MG63 (cell line): ENCODE data around the gene FRG2. TPM values are rescaled to one million over a fixed set of nuclear protein-coding genes. Genes with fewer than 3 reads are reported as not detected.
"Not testable (repeated sequence)": the region's sequence is repeated elsewhere in the genome, so short reads cannot be mapped to it uniquely, and the experiment has no call there.

Experiments used
- DNase-seq: peaks from one replicate; pipeline ENCODE4 v3.0.0-alpha.2; 2020
- H3K27me3 ChIP-seq: fragments of 250-450 bp; sonication (Bioruptor Pico); 2 replicates; pipeline ENCODE4 v1.5.1; 2020; ENCODE audit warnings: mild to moderate bottlenecking, moderate library complexity
- H3K36me3 ChIP-seq: fragments of 250-450 bp; sonication (Bioruptor Pico); 2 replicates; pipeline ENCODE4 v1.5.1; 2020; ENCODE audit warnings: mild to moderate bottlenecking, moderate library complexity
- H3K4me3 ChIP-seq: fragments of 250-450 bp; sonication (Bioruptor Pico); 2 replicates; pipeline ENCODE4 v1.5.1; 2020; ENCODE audit warnings: mild to moderate bottlenecking, moderate library complexity
- H3K9me3 ChIP-seq: fragments of 250-450 bp; sonication (Bioruptor Pico); 2 replicates; pipeline ENCODE4 v1.5.1; 2020; ENCODE audit warnings: mild to moderate bottlenecking, moderate library complexity
- total RNA-seq: library from RNA; depleted of rRNA; stranded (reverse); fragments of >200 nt; shearing (Covaris generic); gene quantifications from 2 replicates; pipeline ENCODE4 v1.2.3, GENCODE V29; 2014; ENCODE audit warnings: low replicate concordance

Gene FRG2
- total RNA-seq, 1 experiment from 2014 or later, result not detected

DNA sequence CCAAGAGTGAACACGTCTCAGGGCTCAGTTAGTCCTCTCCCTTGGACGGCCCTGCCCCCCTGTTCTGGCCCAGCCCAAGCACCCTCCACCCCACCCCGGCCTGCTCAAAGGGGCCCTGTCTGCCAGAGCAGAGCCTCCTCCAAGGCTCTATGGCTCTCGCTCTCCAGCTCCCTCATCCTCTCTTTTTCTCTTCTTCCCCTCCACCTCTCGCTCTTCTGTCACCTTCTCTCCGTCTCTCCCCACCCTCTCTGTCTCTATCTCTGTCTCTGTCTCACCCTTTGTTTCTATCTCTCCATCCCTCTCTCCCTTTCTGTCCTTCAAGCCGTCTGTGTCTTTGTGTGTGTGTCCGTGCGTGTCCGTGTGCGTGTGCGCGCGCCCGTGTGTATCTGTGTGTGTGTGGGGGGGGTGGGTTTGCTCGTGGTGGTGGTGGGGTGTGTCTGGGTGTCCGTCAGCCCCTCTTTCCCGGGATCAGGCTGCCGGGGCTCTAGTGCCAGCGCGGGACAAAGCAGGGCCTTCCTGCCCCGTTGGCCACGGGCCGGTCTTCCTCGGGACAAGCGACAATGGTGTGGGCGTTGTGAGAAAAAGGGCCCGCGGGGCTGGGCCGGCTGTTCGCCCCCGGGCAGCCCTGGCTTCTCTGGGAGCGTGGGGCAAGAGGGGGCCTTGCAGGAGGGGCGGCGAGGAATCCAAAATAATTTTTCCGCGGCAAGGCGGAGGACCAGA is 8.7 kb downstream of the FRG2 start:
- H3K27me3 ChIP-seq, result no peaks in the 10 kb centered on the region
- no peaks in the 10 kb centered on the region for H3K36me3 ChIP-seq
- H3K4me3 ChIP-seq, result no peak overlapping the region
- no peak for DNase-seq
- no peaks in the 10 kb centered on the region for H3K9me3 ChIP-seq

GRCh38 chr4:190017357-190018200 is 9.5 kb downstream of the FRG2 start:
- no peak overlapping the region for H3K4me3 ChIP-seq
- H3K27me3 ChIP-seq, result no peaks in the 10 kb centered on the region
- DNase-seq, result no peak
- H3K9me3 ChIP-seq, result no peaks in the 10 kb centered on the region
- H3K36me3 ChIP-seq, result no peaks in the 10 kb centered on the region

- Histone ChIP-seq H3K36me3 (no peaks in the 10 kb centered on the region), H3K9me3 (no peaks in the 10 kb centered on the region), H3K27me3 (no peaks in the 10 kb centered on the region), H3K4me3 (no peak overlapping the region)
- DNase-seq, result no peak
These were observed 10.4 kb downstream of the FRG2 start for GRCh38 chr4:190016369-190017289.

GRCh38 chr4:190015538-190016368 is 11.3 kb downstream of the FRG2 start:
- DNase-seq, result no peak
- no peaks in the 10 kb centered on the region for H3K36me3 ChIP-seq
- H3K4me3 ChIP-seq, result no peak overlapping the region
- H3K27me3 ChIP-seq, result no peaks in the 10 kb centered on the region
- H3K9me3 ChIP-seq, result no peaks in the 10 kb centered on the region

- Histone ChIP-seq H3K27me3 (no peaks in the 10 kb centered on the region), H3K9me3 (no peaks in the 10 kb centered on the region), H3K4me3 (no peak overlapping the region), H3K36me3 (no peaks in the 10 kb centered on the region)
- no peak for DNase-seq
These were observed 12.1 kb downstream of the FRG2 start for GRCh38 chr4:190014771-190015537.

- H3K9me3 ChIP-seq, H3K27me3 ChIP-seq, H3K36me3 ChIP-seq, DNase-seq, H3K4me3 ChIP-seq: not testable (repeated sequence)
These were observed 37.1 kb downstream of the FRG2 start for GRCh38 chr4:189989941-189990340.

- no peaks in the 10 kb centered on the region for H3K36me3 ChIP-seq
- no peaks in the 10 kb centered on the region for H3K9me3 ChIP-seq
- DNase-seq, result no peak
- no peaks in the 10 kb centered on the region for H3K27me3 ChIP-seq
- H3K4me3 ChIP-seq, result no peak overlapping the region
These were observed 38.1 kb downstream of the FRG2 start for GRCh38 chr4:189988877-189989431.

DNA sequence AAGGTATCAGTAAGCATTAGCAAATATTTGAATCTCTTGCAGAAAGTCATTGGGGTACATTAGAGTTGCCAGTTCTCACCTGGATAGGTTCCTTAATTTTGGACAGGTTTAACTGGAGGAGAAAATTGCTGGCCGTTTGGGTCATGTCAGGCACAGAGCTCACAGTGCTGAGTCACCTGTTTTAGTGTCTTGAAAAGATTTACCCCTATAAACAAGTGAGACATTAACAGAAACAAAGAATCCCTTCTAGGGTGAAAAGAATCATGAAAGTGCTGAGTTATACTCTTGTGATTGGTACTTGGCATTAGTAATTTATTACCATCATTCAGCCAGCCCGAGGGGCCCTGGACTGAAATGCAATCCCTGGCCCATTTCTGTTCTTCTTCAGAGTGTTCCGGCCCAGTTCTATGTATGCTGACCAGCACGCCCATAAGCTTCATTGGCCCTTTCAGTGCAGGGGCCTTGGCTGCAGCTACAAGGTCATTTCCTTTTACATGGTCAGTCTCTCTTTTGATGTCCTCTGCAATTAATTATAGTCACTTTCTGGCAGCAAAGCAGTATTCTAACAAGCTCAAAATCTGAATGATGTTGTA is 41.3 kb downstream of the FRG2 start:
- not testable (repeated sequence) for H3K27me3 ChIP-seq, H3K36me3 ChIP-seq, H3K4me3 ChIP-seq, H3K9me3 ChIP-seq, DNase-seq

- not testable (repeated sequence) for DNase-seq, H3K4me3 ChIP-seq, H3K36me3 ChIP-seq, H3K9me3 ChIP-seq, H3K27me3 ChIP-seq
These were observed 42.4 kb downstream of the FRG2 start for GRCh38 chr4:189984661-189985060.

DNA sequence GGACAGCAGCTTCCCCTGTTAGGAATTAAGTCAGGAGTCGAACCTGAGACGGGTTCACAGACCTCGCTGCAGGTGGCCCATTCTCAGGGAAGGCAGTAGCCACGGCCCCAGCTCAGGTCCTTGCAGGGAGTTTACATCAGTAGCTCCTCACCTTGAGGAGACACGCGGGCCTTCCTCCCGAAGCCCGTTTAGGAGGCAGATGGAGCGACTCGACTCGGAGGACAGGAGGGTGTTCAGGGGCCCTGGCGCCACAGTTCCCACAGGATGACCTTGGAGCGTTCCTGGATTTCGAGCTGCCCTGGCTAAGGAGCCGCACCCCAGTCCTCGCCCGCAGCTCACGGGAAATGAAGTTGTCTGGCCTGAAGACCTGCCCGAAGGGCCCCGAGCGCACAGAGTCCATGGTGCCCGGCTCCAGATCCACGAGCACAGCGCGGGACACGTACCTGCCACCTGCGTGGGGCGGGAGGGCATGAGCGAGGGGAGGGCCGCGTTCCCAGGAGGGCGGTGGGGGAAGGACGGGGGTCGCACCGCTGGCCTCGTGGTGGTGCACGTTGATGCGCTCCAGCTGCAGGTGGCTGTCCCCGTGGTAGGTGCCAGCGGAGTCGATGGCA is 43.0 kb downstream of the FRG2 start:
- DNase-seq, H3K9me3 ChIP-seq: not testable (repeated sequence)

DNA sequence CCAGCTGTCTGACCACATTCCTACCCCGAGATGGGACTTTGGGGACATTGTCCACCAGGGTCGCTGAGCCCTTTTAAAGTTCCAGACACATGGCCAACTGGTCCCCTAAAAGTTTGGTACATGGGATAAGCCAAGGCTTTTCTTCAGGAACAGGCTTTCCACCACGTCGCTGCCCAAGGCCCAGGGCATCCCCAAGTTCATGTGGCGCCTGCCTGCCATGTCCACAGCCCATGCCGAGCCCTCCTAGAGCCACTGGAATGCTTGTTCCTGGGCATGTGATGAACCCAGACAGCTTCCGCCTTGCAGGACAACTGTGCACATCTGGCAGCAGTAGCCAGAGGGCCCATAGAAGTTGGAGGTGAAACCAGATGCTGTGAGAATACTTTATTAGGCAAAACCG is 45.1 kb downstream of the FRG2 start:
- DNase-seq, result no peak

More for the DNA sequence above, 43.0 kb downstream of the FRG2 start:
- H3K4me3 ChIP-seq, H3K27me3 ChIP-seq, H3K36me3 ChIP-seq: not testable (repeated sequence)

DNA sequence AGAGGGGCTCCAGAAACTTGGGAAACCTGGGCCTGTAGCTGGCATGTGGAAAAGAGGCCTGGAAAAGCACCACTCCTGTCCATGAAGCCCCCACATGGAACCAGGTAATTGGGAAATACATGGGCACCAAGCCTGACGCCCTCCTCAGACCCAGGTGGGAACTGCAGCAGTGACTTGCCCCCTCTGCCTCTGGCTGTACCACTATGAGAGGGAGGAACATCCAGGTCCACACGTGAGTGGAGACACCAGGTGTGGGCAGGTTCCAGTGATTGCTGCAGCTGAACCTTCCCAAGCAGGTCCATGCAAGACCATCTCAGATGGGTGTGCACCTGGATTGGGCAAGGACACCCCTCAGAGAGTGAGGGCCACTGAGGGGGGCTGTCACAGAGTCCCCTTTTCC is 46.8 kb downstream of the FRG2 start:
- not testable (repeated sequence) for DNase-seq, H3K9me3 ChIP-seq, H3K36me3 ChIP-seq, H3K27me3 ChIP-seq, H3K4me3 ChIP-seq

More for the DNA sequence above, 45.1 kb downstream of the FRG2 start:
- Histone ChIP-seq H3K27me3 (no peaks in the 10 kb centered on the region), H3K9me3 (no peaks in the 10 kb centered on the region), H3K4me3 (no peak overlapping the region), H3K36me3 (no peaks in the 10 kb centered on the region)

DNA sequence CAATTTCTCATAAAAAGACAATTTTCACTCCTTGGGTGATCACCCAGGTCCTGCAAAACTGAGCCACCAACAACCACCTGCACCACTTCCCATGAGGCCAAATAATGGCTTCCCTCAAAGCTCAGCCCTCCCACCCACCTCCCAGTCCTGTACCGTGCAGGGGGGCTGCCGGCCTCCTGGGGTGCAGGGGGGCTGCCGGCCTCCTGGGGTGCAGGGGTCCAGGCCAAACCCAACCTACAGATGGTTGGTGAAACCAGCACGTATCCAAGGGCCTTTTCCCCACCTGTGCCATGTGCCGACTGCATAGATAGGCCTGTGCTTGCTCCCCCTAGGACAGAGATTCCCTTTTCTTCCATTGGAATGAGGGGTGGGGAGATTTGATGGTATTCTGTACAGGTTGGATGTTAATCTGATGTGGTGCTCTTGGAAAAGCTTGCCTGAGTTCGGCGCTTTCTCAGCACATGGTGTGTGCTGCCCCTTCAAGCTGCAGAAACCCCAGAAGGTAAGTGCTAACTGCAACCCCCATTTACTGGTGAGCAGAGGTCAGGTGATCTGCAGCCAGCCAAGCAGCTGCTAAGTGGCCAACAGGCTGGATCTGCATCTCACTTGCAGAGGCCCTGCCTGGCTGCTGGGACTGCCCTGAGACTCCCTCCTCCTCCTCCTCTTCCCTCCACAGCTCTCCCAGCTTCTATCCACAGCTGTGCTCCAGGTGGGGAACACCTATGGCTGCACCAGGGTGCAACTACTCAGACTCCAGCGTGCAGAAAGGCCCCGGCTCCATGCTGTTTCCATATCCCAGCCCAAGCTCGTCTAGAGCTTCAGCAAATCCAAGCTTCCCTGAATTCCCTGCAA is 47.6 kb downstream of the FRG2 start:
- no peak for DNase-seq
- H3K36me3 ChIP-seq, result no peaks in the 10 kb centered on the region
- no peaks in the 10 kb centered on the region for H3K9me3 ChIP-seq
- H3K4me3 ChIP-seq, result no peak overlapping the region
- no peaks in the 10 kb centered on the region for H3K27me3 ChIP-seq
